ENCODE results near the gene NR2E1.

The NR2E1 gene

GRCh38 chr6:108167449-108168089, 1.7 kb downstream of the NR2E1 start:
- no peak for TF ChIP-seq CTCF (IDR thresholded peaks at IDR 0.05; ENCODE audit: insufficient read depth, low read depth, low read length, missing control alignments)
- no peak for DNase-seq (ENCODE audit: low read depth)
- no peak overlapping the region for H3K4me3 ChIP-seq (ENCODE audit: low read length)

GRCh38 chr6:108168090-108168463, 2.3 kb downstream of the NR2E1 start:
- no peak overlapping the region for H3K4me3 ChIP-seq (ENCODE audit: low read length)
- no peak for DNase-seq (ENCODE audit: low read depth)
- TF ChIP-seq CTCF (IDR thresholded peaks at IDR 0.05; ENCODE audit: insufficient read depth, low read depth, low read length, missing control alignments) = no peak

GRCh38 chr6:108168501-108169463, 3.0 kb downstream of the NR2E1 start:
- DNase-seq (ENCODE audit: low read depth) = no peak
- no peak for TF ChIP-seq CTCF (IDR thresholded peaks at IDR 0.05; ENCODE audit: insufficient read depth, low read depth, low read length, missing control alignments)
- H3K4me3 ChIP-seq (ENCODE audit: low read length) = no peak overlapping the region

- no peak for DNase-seq (ENCODE audit: low read depth)
- TF ChIP-seq CTCF (IDR thresholded peaks at IDR 0.05; ENCODE audit: insufficient read depth, low read depth, low read length, missing control alignments) = no peak
- no peak overlapping the region for H3K4me3 ChIP-seq (ENCODE audit: low read length)
Measured at GRCh38 chr6:108169464-108170331, 3.9 kb downstream of the NR2E1 start.

- H3K4me3 ChIP-seq (ENCODE audit: low read length) = no peak overlapping the region
- DNase-seq (ENCODE audit: low read depth) = no peak
- TF ChIP-seq CTCF (IDR thresholded peaks at IDR 0.05; ENCODE audit: insufficient read depth, low read depth, low read length, missing control alignments) = no peak
Measured at GRCh38 chr6:108170332-108171290, 4.8 kb downstream of the NR2E1 start.

Measured in epithelial cell of esophagus (primary cell).